CD4-positive, alpha-beta T cell treated with Interferon alpha-2 for 1 hour (primary cell): ENCODE data around the gene KDM4D.
A peak's percentile ranks its signal among the peaks of the same experiment; 100 is the strongest.
"Not testable (repeated sequence)": the region's sequence is repeated elsewhere in the genome, so short reads cannot be mapped to it uniquely, and the experiment has no call there.

Experiments
- DNase-seq, 2 donors: peaks; one replicate each; pipeline ENCODE4 v3.0.0-alpha.2; 2020 to 2022

The KDM4D gene

DNA sequence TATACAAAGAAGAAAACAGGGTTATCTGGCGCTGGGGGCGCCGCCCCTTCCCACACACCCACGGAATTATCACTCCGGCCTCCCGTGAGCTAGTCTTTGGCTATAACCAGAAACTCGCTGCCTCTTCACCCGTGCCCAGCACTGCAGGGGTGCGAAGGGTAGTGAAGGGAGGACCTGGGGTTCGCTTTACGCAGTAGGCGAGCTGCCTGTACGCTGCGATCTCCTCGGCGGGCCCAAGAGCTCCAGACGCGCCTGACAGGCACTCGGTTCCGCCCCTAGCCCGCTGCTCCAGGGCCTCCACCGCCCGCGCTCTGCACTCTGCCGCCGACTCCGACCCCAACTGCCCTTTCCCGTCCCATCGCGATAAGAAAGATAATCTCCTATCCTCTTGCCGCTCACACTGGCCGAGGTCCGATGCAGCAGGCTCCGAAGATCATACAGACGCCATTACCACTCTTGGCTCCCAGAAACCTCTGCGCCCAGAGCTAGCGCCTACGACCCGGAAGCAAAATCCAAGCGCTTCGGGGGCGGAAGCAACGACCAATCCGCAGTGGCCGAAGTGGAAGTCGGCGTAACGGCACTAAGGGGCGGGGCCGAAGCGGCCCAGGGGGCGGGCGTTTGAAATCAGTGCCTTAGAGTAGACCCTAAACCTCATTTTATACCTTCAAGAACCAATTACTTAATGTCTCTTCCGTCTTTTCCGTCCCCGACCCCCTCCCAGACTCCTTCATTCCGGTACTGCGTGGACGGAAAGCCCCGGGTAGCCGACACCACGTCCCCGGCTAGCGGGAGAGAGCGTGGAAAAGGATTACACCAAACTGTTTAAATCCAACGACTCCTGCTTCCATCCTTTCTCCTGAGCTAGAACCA lies at the start of gene KDM4D, which contains the start of gene CWC15:
Gene KDM4D, plus strand, starts transcription at position 611 of the 870 bp plus-strand sequence. CDS start 23,664 bp downstream, outside the sequence.
Gene CWC15, minus strand, starts transcription at position 458 of the 870 bp plus-strand sequence. CDS start 1,371 bp downstream, outside the sequence.
- peak; percentile 93 to 95 for DNase-seq

DNA sequence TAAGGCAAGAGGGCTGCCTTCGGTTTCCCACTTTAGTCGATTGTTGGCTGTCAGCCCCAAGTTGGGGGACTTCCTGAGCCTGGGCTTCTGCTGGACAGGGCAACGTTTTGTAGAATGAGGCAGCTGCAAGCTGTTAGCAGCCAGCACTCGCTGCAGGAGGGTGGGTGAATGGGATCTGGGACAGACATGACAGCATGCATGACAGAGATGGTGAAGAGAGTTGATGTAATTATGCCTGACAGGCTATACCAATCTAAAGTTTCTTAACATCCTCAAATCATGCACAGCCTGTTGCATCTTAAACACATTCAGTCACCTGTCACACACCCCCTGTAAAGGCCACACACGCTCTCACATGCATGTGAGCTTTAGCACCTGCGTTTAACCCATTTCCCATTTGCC lies 49.3 kb upstream of the KDM4D start:
- no peak for DNase-seq

DNA sequence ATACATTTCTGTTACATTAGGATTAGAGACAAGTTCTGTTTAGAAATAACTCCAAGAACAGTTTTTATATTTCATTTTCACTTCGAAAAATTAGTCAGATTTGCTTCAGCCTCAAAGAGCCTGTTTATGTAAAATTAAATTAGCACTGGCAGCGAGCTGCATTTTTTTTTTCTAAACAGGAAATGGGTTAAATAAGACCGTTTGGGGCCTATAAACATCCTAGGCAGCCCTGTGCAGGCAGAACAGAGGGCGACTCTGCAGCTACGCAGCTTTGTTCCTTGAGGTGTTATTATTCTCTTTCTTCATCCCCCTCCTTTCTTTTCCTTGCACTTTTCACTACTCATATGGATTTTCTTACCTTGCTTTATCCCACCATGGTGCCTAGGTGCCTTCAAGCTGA lies 48.9 kb upstream of the KDM4D start:
- peak in 1 of 2 donors; percentile 36 for DNase-seq

DNA sequence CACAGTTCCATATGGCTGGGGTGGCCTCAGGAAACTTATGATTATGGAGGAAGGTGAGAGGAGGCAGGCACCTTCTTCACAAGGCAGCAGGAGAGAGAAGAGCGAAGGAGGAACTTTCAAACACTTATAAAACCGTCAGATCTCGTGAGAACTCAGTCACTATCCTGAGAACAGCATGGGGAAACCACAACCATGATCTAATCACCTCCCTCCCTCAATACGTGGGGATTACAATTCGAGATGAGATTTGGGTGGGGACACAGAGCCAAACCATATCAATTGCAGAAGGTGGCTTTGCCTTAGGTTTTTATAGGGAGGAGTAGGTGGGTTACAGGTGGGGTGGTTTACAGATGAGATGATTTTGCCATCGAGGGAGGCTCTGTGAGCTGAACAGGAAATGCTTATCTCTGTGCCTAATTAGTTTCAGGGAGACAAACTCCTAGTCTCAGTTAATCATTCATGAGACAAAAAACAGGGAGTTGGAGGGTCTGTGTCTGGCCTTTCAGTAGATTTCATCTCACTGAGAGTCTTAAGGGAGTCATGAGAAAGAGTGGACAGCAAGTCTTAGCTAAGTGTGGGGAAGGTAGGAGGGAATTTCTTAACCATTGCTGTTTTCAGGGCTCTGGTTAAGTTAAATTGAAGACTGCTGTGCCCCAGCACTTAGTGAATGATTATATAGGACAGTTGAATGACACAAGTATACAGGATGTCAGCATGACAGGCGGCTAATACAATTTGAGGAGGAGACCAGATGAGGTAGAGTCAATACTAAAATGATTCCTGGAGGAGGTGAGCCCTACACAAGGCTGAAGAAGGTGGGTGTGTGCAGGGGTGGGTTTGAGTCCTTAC lies 47.9 kb upstream of the KDM4D start:
- DNase-seq: peak in 1 of 2 donors; percentile 11

DNA sequence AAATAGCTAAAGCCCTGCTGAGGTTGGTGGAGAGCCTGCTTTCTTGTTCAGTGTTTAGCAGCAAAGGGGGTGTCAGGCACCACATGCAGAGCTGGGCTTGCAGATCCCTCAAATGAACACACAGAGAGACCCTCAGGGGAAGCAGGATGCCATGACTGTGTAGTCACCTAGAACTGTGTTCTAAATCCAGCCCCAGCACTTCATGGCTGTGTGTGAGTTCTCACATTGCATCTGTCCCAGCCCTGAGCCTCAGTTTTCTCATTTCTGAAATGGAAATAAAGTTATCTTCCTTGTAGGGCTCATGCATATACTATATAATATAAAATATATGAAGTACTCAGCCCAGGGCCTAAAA lies 47.3 kb upstream of the KDM4D start:
- DNase-seq: no peak

DNA sequence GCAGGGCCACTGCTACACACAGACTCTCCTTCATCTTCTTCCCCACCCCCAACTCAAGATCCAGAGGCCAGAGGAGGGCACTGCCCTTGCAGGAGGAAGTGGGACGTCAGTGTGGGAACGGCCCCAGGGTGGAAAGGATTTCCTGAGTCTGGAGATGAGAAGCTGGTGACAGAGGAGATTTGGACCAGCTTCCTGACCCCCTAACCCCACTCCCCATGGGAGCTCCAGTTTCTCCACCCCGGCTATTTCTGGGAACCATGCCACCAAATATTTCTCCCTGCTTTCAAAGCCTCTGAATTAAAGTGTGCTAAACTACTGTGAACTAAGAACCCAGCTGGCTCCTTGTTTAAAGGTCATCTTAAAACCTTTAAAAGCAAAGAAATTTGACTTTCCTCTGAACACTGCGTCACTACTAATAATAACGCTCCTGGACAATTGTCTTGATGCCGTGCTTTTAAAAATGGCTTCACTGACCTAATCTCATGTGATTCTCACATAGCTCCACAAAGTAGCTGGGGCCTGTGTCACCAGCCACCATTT lies 46.7 kb upstream of the KDM4D start:
- no peak for DNase-seq

DNA sequence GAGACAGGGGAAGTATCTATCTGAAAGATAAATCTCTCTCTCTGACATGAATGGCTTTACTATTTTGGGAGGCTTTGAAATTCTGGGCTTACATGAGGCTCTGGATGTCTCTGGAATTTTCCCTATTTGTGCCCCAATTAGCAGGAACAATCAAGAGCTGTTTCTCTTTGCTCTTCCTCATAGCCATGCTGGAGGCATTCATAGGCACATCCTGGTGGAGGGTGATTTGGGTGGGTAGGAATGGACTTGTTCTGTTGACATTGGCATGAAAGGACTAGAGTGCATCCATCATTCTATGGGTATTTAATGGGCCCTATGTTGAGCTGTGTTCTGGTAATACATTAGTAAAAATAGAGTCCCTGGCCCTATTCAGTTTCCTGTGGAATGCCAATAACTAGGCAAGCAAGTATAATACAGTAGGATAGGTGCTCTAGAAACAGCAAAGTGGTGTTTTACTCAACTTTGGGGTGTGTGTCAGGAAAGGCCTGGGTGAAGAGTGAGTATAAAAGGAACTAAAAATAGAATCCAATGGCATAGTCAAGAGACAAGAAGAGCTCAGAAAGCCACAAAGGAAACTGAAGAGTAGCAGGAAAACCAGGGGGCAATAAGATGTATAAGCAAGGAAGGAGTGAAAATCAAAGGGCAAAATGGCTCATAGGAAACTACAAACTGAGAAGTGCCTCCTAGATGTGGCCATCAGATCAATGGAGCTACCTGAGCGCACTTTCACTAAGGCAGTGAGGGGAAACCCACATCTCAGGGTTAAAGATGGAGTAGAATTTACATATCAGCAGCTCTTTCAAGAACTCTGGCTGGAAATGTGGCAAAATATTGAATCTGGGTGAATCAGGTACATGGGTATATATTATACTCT lies 45.2 kb upstream of the KDM4D start:
- DNase-seq: no peak

DNA sequence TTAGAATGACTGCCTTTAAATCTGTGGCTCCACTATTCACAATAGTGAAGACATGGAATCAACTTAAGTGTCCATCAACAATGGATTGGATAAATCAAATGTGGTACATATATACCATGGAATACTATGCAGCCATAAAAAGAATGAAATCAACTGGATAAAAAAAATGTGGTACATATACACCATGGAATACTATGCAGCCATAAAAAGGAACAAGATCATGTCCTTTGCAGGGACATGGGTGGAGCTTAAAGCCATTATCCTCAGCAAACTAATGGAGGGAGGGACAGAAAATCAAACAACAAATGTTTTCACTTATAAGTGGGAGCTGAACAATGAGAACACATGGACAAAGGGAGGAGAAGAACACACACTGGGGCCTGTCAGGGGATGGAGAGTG lies 41.4 kb upstream of the KDM4D start:
- DNase-seq: not testable (repeated sequence)

DNA sequence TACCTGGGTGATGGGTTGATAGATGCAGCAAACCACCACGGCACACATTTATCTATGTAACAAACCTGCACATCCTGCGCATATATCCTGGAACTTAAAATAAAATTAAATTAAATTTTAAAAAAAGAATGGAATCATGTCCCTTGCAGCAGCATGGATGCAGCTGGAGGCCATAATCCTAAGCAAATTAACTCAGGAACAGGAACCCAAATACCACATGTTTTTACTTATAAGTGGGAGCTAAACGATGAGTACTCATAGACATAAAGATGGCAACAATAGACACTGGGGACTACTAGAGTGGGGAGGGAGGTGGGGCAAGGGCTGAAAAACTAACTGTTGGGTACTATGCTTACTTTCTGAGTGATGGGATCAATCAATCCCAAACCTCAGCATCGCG lies 41.0 kb upstream of the KDM4D start:
- no peak for DNase-seq

DNA sequence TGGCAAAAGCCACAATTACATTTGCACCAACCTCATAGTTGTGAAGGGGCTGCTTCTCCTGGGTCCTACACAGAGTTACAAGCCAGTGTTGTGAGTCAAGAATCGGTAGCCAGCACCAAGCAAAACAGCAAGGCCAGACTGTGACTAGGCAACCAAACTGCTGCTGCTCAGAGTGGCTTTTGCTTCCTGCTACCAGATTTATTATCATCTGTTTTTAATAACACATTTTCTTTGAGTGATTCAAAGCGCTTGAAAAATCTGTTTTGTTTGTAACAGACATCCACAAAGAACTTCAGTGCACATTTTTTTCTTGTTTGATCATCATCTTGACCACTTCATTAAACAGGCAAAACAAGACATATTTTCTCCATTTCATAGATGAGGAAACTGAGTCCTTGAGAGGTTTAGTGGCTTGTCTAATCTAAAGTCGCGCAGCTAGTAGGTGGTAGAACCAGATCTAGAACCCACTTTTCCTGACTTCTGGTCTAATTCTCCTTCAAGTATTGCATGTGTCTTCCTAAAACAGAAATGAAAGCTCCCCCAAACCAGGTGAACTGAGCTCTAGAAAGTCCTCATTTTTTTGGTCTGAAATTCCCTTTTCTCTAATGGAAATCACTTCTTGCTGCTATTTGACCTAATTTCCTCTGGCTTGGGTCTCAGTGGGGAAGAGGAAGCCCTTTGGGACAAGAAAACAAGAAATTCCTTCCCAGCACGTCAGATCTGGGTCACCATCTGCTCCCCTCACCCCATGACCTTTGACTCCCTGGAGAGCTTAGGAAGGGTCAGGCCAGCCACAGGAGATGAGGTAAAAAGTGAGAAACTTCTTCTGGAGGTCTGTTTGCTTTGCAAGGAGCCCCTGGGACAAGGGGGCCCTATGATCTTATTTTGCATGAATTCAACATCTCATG lies 40.0 kb upstream of the KDM4D start:
- DNase-seq: no peak

DNA sequence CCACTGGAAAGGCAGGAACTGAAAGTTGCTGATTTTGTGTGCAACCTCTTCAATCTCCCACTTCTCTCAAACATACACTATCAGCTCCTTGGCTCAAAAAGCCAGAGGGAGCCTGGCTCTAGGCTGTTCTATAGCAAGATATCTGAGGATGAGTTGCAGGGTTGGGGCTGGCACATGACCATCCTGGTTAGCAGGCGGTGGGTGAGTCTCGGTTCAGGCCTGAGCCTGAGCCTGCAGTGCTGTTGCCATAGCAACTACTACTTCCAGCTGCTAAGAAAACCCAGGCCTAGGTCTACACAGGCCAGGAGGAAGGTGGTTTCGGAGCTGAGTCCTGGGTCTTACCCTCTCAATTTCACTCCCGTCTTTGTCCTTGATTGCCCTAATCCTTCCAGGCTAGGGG lies 39.1 kb upstream of the KDM4D start:
- peak in 1 of 2 donors; percentile 9 for DNase-seq

DNA sequence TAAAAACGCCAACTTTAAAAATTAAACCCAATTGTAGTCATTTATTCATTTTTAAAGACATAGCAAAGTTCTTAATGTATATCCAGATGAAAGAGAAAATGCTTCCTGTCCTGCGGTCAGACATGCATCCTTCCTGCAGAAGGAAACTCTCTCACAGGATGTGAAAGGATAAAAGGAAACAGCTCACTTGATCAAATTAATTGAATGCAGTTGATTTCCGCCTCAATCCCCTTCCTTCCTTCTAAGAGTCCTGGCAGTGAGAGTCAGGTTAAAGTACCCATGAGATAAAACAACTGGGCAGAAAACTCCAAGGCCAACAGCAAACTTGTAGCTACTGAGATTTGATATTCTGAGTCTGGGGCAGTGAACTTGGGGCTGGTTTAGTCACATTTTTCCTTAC lies 38.7 kb upstream of the KDM4D start:
- DNase-seq: peak in 1 of 2 donors; percentile 33

DNA sequence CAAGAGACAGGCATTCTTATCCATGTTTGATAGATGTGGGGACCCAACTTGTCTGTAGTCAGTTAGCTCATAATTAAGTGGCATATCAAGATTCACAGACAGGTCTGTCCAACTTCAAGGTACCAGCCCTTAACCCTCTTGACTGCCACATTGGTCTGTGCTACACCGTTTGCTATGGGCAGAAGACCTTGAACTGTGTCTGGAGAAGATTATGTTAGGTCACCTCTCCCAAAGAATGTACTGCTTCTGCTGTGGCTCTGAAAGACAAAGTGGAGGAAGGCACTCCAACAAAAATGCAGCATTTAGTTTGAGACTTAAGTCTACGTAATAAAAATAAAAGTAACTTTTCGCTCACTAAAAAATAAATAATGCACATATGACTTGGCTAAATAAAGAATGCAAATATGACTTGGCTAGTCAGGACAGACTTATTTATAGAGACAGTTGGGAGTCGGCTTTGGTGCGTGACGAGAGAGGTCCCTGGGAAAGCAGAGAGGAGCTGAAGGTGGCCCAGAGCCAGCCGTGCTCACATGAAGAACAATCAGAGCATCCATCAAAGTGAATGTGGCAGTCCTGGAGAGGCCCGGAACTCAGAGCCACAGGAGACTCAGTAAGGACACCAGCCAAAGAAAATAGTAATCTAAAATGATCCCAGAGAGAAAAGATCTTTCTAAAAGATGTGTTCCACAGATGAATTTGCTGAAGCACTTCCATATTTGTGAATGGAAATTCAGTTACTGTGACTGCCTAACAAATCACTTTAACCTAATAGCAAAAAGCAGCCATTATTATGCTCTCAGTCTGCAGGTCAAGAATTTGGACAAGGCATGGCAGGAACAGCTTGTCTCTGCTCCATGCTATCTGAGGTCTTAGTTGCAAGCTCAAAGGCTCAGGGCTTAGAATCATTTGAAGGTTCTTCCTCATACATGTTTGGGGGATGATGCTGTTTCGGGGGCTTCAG lies 35.1 kb upstream of the KDM4D start:
- no peak for DNase-seq

DNA sequence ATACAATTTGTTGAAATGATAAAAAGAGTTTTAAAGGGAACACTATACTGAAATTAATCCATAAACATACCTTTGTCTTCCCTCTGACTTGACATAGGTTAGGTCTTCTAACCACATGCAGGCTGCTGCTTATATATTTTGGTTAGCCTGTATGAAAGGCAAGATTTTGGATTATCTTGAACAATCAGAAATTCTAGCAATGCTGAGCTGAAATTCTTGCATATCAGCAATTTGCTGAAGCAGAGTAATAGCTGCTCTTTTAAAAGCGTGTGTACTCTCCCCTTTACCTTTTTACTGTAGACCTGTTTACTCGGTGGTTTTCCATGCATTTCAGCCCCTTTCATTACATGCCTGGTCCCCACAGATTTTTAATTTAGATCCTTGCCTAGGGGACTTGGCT lies 34.2 kb upstream of the KDM4D start:
- no peak for DNase-seq

DNA sequence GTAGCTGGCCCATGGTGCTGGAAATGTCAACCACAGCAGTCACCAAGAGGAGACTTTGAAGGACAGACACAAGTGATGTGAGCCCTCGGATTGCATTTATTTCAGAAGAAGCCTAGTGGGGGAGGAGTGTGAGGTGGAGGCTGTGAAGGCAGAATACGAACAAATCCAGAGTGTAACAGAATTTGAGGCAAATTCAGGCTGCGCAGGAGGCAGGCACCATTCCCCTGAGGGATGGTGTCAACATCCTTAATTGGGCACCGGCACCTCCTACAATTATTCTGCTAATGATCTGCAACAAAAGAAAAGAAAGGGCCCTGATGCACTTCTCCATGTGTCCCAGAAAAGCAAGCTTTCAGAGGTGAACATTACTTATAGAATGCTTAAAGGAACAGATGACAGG lies 32.4 kb upstream of the KDM4D start:
- no peak for DNase-seq

DNA sequence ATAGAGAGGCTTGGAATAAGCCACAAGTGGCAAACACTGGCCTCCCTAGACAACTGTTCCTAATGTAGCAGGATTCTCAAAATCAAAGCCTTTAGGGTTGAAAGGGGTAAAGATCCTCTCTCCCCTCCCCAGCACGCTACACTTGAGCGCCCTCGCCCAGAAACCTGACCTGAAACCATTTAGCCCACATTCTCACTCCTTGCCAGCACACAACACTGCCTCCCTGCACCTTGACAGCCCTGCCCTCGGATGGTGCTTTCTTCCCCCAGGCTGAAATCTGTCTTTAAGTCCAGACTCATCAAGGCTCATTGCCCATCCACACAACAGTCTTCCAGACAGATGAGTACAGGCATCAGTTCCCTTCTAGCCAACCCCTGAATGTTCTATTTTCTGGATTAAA lies 26.7 kb upstream of the KDM4D start:
- DNase-seq: no peak

DNA sequence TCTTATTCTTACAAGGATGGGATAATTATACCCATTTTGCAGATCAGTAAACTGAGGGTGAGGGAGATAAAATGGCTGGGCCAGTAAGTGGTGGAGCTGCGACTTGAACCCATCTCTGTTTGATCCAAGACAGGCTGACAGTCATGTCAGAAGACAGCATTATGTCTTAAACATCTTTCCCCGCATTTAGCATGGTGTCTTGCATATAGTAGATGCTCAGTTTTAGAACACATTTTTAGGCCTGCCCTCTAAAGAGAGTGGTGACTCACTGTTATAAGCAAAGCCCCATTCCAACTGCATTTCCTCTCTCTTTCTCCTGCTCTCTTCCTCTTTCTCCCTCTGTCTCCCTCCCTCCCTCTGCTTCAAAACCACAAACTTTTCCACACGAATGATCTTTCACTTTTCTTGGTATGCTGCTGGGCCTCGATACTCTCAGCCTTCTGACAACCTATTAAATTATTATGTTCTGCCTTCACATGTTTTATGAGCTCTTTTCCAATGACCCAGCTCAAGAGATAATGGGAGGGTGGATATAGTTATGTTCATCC lies 25.4 kb upstream of the KDM4D start:
- no peak for DNase-seq

DNA sequence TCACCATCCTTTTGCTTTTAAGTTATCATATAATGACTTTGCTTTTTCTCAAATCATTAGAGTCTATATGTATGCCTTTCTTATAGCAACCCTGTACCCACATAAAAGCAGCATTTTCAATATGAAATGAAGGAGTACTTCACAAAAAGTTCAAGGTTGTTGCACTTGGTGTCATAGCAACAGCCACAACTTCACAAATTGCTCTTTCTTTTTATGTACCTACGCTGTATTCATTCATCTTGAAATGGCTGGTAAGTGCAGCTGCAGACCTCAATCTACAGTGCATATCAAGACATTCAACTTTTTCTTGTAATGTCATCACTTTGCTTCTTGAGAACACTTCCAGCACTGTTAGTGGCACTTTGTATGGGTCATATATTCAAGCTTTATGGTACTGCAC lies 18.8 kb upstream of the KDM4D start:
- DNase-seq: no peak

DNA sequence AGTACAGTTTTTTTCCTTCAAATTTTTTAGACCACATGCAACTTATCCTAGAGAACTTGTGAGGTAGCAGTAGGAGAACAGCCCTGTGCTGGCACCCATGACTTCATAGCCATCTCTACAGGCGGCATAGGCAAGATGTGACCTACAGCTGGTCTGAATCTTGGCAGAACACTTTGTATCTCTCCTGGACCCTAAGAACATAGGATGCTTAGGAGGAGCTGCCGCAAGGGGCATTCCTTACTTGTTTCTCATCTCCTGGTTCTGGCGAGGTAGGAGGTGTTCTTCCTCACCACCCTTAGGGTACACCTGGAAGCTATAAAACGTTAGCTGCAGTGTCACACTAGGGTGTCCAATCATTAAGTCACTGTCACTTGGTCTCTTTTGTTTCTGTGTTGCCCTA lies 16.5 kb upstream of the KDM4D start:
- DNase-seq: no peak

DNA sequence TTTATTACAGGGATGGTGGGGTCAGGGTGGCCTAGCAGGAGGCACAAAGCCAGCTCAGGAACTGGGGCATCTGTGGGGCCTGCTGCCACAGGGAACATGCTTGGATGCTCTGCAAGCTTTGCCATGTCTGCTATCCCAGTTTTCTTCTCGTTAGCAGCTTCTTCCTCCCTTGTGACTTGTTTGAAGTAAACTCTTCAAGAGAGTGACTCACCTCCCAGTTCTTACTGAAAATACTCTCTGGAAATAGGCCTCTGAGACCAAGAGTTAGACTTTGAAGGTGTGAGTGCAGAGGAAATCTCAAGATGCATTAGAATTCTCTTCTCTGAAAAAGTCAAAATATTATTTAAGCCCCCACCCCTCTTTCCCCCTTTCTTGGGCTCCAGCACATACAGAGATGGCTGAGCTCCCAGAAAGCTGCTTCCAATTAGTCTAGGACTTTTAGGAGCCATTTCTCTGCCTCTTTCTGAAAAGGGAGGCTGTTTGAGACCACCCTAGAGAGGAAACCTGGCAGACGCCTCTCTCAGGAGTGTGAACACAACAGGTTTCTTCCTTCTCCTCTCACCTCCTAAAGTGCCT lies 15.3 kb upstream of the KDM4D start:
- no peak for DNase-seq
